Lung (tissue), 12 donors: ENCODE measurements around the gene SURF4. TPM values are rescaled to one million over a fixed set of nuclear protein-coding genes. Genes with fewer than 3 reads are reported as not detected.

Source experiments
- ATAC-seq: fragments of 200-7000 bp; cut with Tn5 transposase; one replicate; pipeline ENCODE4 v1.9.1; 2020; ENCODE audit warnings: moderate number of reproducible peaks; ENCODE audit not compliant: insufficient read depth, low FRiP score
- DNase-seq, 3 donors: peaks; one replicate each; pipeline ENCODE4 v3.0.0-alpha.2; 2013 to 2017
- H3K27ac ChIP-seq, 2 donors: one replicate each; pipeline ENCODE4 v1.5.1; 2013; ENCODE audit warnings: mild to moderate bottlenecking in 2 of 2, moderate library complexity in 2 of 2, control low read depth in 1 of 2, inconsistent platforms in 1 of 2, low read depth in 1 of 2, low read length in 1 of 2
- H3K27me3 ChIP-seq, 3 donors: one replicate each; pipeline ENCODE4 v1.5.1; 2013; ENCODE audit warnings: low read length in 2 of 3; ENCODE audit not compliant: control insufficient read depth in 3 of 3, insufficient read depth in 3 of 3
- H3K36me3 ChIP-seq, 4 donors: one replicate each; pipeline ENCODE4 v1.5.1; 2013; ENCODE audit warnings: low read length in 4 of 4, mild to moderate bottlenecking in 1 of 4, moderate library complexity in 1 of 4; ENCODE audit not compliant: control insufficient read depth in 4 of 4, insufficient read depth in 4 of 4
- H3K4me1 ChIP-seq, 5 donors: one replicate each; pipeline ENCODE4 v1.5.1; 2013; ENCODE audit warnings: low read length in 5 of 5, mild to moderate bottlenecking in 2 of 5, moderate library complexity in 1 of 5; ENCODE audit not compliant: control insufficient read depth in 5 of 5, insufficient read depth in 5 of 5
- H3K4me3 ChIP-seq: one replicate; pipeline ENCODE4 v1.5.1; 2013; ENCODE audit warnings: mild to moderate bottlenecking, control low read depth, moderate library complexity
- H3K9ac ChIP-seq, 2 donors: one replicate each; pipeline ENCODE4 v1.5.1; 2013; ENCODE audit warnings: low read length in 2 of 2, control low read depth in 1 of 2; ENCODE audit not compliant: insufficient read depth in 1 of 2
- H3K9me3 ChIP-seq, 4 donors: one replicate each; pipeline ENCODE4 v1.5.1; 2013; ENCODE audit warnings: low read length in 3 of 4, mild to moderate bottlenecking in 1 of 4, moderate library complexity in 1 of 4; ENCODE audit not compliant: control insufficient read depth in 4 of 4, insufficient read depth in 3 of 4
- CTCF ChIP-seq: IDR thresholded peaks from 2 replicates; pipeline ENCODE4 v1.5.1; 2012; ENCODE audit warnings: mild to moderate bottlenecking; ENCODE audit errors: control extremely low read depth, extremely low read depth
- WGBS, 2 donors: extraction: QIAGEN DNeasy Blood & Tissue Kit; methylation state at CpG; one replicate each; pipeline ENCODE4 v1.1.7; 2013; 5-methylcytosine and 5-hydroxymethylcytosine counted together
- polyA plus RNA-seq, 2 donors: library from polyadenylated mRNA; stranded (reverse); fragments of 200-250 nt; gene quantifications; one replicate each; pipeline ENCODE4 v1.2.1, GENCODE V29; 2013
- total RNA-seq, 2 donors: library from RNA; depleted of rRNA in 1 of 2; stranded (reverse); fragments of >200 nt in 1 of 2; gene quantifications; one replicate each; pipeline ENCODE4 v1.2.1, GENCODE V29; 2014 to 2021
- donor health status: control.
- donor health status: control.
- donor health status: Bipolar disorder and iron deficiency.
- donor health status: healthy.
- donor health status: DM: yes; HTN: yes; CAD: no.

Gene SURF4
- total and polyA plus RNA-seq, 4 donors, result 87.4 to 222 (median 174) TPM

- 78 to 79% methylated on average over 13 of the region's 13 CpGs for WGBS, 2 donors
- Histone ChIP-seq H3K4me1 (peaks cover 4 to 17% (median 5%) of the 10 kb centered on the region in 5 donors), H3K27me3 (no peaks in the 10 kb centered on the region), H3K9me3 (no peaks in the 10 kb centered on the region), H3K4me3 (no peak overlapping the region), H3K36me3 (peaks cover 0 to 9% (median 5%) of the 10 kb centered on the region in 4 donors), H3K9ac (no peak overlapping the region), H3K27ac (no peak overlapping the region)
- DNase-seq (no peak), ATAC-seq (no peak)
- no peak for TF ChIP-seq CTCF
Observed at GRCh38 chr9:133419005-133419404, 43.1 kb upstream of the SURF4 start.

GRCh38 chr9:133417541-133418461 lies 41.9 kb upstream of the SURF4 start, which contains the start of gene REXO4:
Gene REXO4, minus strand, starts transcription at chr9:133418010. Its CDS starts 166 bp downstream, at chr9:133417844.
- peak within 1 kb of the TSS; percentile 64 to 80 for H3K9ac ChIP-seq
- no peaks in the 10 kb centered on the region for H3K27me3 ChIP-seq
- peak; percentile 93 for ATAC-seq
- DNase-seq, result peak; percentile 90 to 94 (median 91)
- H3K36me3 ChIP-seq, result peaks cover 0 to 18% (median 9%) of the 10 kb centered on the region in 4 donors
- H3K4me3 ChIP-seq, result peak within 1 kb of the TSS; percentile 76
- no peak for TF ChIP-seq CTCF
- WGBS, 2 donors, result 0 to 2% methylated on average over 72 to 75 of the region's 75 CpGs
- peak within 1 kb of the TSS; percentile 73 to 91 for H3K27ac ChIP-seq
- peaks cover 4 to 15% (median 5%) of the 10 kb centered on the region in 5 donors for H3K4me1 ChIP-seq
- H3K9me3 ChIP-seq, result no peaks in the 10 kb centered on the region

- TF ChIP-seq CTCF, result no peak
- Histone ChIP-seq H3K27me3 (no peaks in the 10 kb centered on the region), H3K4me1 (peaks cover 4 to 11% (median 5%) of the 10 kb centered on the region in 5 donors)
Observed at GRCh38 chr9:133415170-133415569, 39.3 kb upstream of the SURF4 start.

More at GRCh38 chr9:133415170-133415569, 39.3 kb upstream of the SURF4 start:
- H3K9me3 ChIP-seq, result no peaks in the 10 kb centered on the region
- H3K4me3 ChIP-seq, result no peak overlapping the region
- no peak for DNase-seq
- peaks cover 4 to 37% (median 19%) of the 10 kb centered on the region in 4 donors for H3K36me3 ChIP-seq
- 38 to 70% methylated on average over 1 of the region's 1 CpG for WGBS, 2 donors
- H3K9ac ChIP-seq, result no peak overlapping the region
- ATAC-seq, result no peak
- H3K27ac ChIP-seq, result no peak overlapping the region
